SIG-M5 (cell line): Measurements from ENCODE around the gene CDH8.

Experiments used
- DNase-seq: peaks from one replicate; lab custom pipeline; 2025; lab: John Stamatoyannopoulos, UW

CDH8 gene

DNA sequence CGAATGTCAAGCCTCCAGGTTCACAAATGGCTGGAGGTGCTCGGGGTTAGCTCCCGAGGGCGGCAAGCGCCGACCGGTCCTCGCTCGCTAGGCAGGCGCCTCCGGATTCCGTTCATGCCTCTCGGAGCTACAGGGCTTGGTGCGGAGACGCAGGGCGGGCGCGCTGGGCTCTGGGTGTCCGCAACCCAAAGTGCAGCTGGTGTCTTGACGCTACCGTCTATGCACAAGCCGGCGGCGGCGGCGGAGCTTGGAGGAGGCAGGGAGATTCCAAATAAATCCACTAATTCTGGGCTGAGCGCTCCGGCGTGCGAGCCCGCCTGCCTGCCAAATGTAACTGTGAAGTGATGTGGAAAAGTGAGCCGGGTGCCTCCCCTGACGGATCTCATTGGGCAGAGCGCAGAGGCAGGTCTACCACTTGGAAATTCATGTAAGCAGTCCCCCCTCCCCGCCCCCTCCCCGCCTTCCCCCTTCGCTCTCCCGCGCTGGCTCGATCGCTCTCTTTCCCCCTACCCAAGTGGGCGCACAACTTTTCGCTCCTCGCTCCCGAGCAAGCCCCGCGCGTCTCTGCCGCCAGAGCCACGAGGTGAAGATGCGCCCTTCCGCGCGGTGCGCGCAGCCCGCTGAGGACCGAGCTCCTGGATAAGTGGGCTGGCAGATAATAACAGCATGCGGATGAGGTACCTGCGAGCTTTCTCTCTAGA is at the start of gene CDH8:
Gene CDH8 (minus strand): TSS at position 338 of the 701 bp plus-strand sequence. CDS start 15,035 bp downstream, outside the sequence.
- DNase-seq = no peak

DNA sequence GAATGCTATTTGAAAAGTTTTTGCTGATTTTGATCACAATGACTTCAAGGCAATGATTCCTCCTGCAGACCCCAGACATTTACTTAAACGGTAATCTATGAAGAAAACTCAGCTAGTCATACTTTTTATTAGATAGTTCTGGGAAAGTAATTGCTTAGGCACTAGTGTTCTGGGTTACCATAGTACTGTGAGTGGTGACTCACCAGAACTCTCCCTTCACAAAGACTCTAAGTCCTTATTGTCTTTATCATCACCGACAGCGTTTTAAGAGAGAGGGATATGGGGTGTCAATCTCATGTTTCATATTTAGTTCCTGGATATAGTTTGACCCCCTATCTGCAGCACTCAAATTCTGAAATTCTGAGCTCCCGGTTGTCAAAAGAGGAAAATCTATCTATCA is 43.0 kb upstream of the CDH8 start:
- no peak for DNase-seq

GRCh38 chr16:62077998-62078397 is 41.8 kb upstream of the CDH8 start:
- no peak for DNase-seq

DNA sequence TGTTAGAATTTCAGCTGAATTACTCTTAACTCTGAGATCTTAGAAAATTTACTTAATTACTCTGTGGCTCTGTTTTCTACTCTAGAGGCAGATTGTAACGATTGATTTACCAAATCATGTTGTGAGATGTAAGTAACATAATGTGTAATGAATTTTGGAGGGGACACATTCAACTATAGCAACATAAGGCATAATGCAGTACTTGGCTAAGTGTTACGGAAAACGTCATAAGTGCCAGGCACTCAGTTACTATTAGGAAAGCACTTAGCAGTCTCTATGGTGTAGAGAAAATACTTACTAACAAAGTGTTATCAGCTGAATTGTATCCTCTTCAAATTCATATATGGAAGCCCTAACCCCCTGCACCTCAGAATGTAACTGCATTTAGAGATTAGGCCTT is 40.6 kb upstream of the CDH8 start:
- no peak for DNase-seq

DNA sequence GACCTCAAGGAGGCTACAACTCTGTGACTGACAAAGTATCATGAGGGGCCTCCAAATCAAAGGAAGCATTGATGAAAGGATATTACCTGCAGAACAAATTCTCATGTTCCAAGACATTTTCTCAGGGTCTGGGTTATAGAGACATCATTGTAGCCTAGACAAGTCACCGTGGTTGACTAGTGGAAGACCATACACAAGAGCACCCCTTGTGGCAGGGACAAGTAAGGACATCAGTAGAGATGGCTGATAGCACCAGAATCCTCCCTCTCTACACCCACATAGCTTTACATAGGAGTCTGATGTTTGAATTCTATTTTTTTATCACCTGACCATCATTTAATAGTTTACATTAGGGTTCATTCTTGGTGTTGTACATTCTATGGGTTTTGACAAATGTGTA is 32.5 kb upstream of the CDH8 start:
- DNase-seq = no peak

DNA sequence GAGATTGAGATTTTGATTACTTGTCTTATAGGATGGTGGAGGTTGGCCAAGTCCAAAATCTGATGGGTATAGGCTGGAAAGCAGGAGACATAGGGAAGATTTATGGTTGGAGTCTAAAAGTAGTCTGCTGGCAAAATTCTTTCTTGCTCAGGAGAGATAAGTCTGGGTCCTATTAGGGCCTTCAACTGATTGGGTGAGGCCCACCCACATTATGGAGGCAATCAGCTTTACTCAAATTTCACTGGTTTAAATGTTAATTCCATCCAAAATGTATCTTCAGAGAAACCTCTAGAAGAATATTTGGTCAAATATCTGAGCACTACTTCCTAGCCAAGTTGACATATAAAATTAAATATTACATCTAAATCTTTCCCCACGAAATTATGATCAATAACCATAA is 31.7 kb upstream of the CDH8 start:
- DNase-seq = no peak

DNA sequence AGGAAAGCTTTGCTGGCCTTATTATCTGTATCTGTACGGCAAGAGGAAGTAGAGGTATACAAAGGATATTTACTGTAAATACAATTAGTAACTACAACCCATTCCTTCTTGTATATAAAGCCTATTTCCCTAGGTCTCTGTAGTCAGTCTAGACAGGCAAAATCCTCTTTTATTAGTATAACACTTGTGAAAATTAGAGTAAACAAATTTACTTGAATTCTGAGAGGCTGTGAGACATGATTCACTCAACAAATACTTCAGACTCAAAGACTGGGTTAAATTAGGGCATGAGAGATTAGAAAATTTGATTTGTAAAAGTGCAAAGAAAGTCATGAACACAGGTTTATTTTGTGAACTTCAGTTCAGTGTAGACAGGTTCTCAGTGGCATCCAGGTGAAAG is 30.9 kb upstream of the CDH8 start:
- no peak for DNase-seq

DNA sequence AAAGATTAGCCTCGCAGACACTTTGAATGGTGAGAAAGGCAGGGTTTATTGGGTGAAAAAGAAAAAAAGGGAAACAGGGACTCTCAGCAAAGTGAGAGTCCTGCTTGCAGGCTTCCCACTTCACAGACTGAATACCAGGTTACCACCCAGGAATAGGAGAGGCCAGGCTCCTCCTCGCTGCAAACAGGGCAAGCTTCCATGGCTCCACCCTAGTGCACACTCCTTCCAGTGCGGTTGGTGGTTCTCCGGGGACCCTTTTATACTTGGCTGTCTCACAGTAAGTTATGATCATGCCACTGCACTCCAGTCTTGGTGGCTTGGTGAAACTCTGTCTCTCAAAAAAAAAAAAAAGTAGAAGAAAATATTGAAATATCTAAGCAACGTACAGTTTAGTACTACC is 30.5 kb upstream of the CDH8 start:
- no peak for DNase-seq

GRCh38 chr16:62064173-62064572 is 27.9 kb upstream of the CDH8 start:
- no peak for DNase-seq

- no peak for DNase-seq
These were observed 23.9 kb upstream of the CDH8 start for GRCh38 chr16:62060089-62060488.

- DNase-seq = no peak
These were observed 23.3 kb upstream of the CDH8 start for GRCh38 chr16:62059527-62059926.

DNA sequence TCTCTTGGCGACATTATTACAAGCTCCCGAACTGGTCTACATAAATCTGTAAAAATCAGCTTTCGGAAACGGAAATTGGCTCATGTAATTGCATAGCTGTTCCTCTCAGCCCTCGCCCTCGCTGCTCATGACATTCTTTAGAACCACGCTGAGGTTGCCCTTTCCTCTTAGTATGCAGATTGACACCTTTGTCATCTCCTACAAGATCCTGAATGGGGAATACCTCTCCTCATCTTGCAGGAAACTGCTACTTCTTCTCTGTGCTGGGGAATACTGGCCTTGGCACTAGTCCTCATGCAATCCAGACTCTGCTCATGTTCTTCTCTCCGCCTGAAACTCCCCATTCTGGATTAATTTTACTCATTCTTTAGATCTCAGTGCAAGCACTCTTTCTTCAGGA is 22.2 kb upstream of the CDH8 start:
- DNase-seq = no peak

- DNase-seq = no peak
These were observed 15.7 kb upstream of the CDH8 start for GRCh38 chr16:62051942-62052341.

DNA sequence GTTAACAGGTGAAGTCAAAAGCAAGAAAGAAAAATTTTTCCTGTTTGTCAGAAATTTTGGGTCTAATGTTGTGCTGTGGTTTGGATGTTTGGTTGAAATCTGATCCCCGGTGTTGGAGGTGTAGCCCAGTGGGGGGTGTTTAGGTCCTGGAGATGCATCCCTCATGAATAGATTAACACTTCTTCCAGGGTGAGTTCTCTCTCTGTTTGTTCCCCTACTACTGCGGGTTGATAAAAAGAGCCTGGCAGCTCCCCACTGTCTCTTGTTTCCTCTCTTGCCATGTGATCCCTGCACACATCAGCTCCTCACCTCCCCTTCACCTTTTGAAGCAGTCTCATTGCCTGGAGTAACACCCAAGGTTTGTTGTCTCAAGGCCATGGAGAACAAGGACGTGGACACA is 14.6 kb upstream of the CDH8 start:
- no peak for DNase-seq

DNA sequence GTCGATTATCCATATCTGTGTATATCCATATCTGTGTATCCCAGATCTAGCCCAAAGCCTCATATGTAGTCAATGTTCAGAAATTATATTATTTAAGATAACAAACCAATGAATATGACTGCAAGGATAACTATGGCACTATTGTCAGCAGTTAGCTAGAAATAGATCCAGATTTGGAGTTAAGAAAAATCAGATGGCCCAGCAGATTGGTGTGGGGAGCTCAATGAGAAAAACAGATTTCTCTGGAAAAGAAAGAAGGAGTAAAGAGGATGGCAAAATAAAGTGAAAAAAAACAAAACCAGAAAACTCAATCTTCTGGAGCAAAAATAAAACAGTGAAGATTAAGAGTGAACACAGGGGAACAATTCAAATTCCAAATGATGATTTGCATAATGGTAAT is 10.6 kb upstream of the CDH8 start:
- no peak for DNase-seq

DNA sequence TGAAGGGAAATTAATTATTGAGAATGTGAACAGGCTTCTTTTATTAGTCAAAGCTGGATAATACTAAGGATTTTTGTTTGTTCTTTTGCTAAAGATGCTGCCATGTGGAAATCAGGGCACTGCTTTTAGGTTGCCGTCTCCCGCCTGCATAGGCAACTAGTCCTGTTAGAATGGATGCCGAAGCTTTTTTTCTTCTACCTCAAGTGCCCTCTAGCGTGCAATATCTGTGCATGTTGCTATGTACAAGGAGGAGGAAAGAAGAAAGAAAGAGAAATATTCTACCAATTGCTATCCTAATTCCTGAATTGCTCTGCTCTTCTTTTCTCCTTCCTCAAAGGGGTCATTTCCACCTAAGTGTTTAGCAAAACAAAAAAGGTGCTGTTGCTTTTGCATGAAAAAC is 5.2 kb upstream of the CDH8 start:
- DNase-seq = no peak

DNA sequence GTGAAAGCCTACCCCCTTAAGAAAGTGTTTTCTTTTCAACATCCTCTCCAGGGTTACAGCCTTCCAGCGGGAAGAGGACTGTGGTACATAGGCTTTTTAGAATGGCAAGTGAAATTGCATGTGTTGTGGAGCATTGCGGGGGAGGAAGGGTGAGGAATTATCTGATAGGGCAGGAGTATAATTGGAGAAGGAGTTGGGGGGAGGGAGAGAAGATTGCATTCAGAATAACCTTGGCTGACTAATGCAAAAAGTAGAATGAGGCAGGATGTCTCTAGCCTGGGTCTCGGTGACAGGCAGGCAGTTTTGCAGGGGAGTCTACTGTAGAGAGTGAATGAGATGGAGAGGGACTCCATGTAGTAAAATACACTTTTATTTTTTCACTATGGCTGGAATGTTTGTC is 2.4 kb upstream of the CDH8 start:
- DNase-seq = no peak

GRCh38 chr16:62038225-62038624 is 2.0 kb upstream of the CDH8 start:
- no peak for DNase-seq

GRCh38 chr16:62036802-62037135 is 531 bp upstream of the CDH8 start:
- no peak for DNase-seq

DNA sequence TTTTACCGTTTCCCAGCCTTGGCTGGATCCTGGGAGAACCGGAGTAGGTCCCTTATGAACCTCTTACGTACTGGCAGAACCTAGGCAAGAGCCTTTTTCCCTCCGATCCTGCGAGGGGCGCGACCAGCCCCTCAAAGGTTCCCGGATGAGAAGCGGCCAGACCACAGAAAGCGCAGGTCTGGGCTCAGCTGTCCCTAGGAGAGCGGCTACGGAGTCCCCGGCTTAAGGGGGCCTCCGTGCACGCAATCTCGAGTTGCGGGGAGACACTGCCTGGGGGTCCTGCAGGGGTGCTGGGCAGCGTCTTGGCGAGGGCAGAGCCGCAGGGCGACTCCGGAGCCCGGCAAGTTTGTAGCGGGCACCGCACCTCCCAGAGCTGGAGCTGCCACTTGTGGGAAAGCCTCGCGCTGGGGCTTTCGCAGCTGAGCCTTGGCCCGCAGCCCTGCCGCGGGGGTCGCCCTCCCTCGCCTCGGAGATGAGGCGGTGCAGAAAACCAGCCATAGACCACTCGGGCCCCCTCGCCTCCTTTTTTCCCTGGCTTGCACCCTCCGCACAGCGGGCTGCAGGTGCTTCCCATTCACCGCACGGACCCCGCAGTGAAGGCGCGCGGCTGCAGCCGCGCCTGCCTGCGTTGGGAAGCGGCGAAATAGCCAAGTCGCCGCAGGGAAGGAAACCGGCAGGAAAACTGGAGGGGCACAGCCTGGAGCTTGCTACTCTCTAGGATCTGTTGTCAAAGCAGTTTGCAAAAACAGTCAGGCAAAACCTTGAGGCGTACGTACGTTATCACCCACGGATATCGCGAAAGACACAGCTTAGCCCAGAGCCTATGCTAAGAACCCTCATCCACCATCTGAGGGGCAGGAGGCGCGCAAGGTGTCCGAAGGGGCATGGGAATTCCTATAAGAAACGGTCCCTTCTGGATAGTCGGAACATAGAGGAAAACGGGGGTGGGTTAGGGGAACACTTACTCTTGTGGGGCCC is 834 bp downstream of the CDH8 start:
- no peak for DNase-seq

DNA sequence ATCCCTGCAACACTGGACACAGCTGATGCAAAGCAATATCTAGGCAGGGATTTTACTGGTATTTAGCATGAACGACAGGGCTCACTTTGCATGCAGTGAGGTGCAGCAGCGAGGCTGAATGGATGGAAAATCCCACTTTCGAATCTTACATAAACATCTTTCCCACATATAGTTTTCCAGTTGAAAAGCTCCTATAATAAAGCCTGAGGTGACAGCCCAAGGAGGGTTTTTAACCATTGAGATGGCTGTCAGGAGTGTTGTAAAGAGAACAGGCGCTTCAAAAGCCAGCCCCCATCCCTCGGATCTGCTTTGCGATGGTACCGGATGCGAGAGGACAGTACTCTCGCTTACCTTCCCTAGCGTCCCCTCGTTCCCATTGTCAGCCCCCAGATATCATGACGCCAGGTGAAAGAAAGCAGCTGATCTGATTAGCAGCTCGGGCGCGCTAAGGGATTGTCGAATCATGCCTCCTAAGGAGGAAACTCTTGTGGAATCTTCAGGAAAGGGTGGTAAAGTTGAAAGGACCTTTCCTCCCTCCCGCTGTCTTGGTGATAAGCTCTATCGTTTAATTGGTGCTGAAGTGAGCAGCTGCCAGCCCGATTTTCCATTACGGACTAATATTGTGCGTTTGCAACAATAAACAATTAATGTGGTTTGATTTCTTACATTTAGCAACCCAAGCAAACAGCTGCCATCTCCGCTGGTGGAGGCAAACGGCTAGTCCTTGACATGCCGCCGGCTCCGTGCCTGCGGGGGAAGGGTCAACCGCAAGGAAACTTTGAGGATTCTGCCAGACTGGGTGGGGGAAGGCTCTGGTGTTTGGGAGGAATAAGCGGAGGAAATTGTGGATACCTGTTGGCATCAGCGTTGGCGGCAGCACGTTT is 1.8 kb downstream of the CDH8 start:
- no peak for DNase-seq

- DNase-seq = no peak
These were observed 3.2 kb downstream of the CDH8 start for GRCh38 chr16:62033065-62033464.
